Right lobe of liver (tissue), 4 donors: ENCODE data around the gene CDC7.
"Not testable (repeated sequence)": the region's sequence is repeated elsewhere in the genome, so short reads cannot be mapped to it uniquely, and the experiment has no call there.

Experiments used
- POLR2A ChIP-seq: fragments of 450-650 bp; IDR thresholded peaks from one replicate; pipeline ENCODE4 v1.6.1; 2017; ENCODE audit warnings: antibody characterized with exemption, mild to moderate bottlenecking
- TF ChIP-seq, protein P1 (sequence below), 4 donors: fragments of 200-600 bp in 3 of 4; fragments of 450-650 bp in 1 of 4; IDR thresholded peaks; one replicate each; pipeline versions ENCODE4 v1.5.1 to v1.8.0; 2016 to 2022; ENCODE audit warnings: antibody characterized with exemption in 4 of 4, mild to moderate bottlenecking in 2 of 4
- donor health status: DM: no; HTN: no; CAD: no.
- donor health status: DM: no; HTN: no; CAD: no.
- donor health status: DM: no; HTN: yes; CAD: no.

GRCh38 chr1:91516605-91517004 is 16.0 kb downstream of the CDC7 start:
- TF ChIP-seq, protein P1, sequence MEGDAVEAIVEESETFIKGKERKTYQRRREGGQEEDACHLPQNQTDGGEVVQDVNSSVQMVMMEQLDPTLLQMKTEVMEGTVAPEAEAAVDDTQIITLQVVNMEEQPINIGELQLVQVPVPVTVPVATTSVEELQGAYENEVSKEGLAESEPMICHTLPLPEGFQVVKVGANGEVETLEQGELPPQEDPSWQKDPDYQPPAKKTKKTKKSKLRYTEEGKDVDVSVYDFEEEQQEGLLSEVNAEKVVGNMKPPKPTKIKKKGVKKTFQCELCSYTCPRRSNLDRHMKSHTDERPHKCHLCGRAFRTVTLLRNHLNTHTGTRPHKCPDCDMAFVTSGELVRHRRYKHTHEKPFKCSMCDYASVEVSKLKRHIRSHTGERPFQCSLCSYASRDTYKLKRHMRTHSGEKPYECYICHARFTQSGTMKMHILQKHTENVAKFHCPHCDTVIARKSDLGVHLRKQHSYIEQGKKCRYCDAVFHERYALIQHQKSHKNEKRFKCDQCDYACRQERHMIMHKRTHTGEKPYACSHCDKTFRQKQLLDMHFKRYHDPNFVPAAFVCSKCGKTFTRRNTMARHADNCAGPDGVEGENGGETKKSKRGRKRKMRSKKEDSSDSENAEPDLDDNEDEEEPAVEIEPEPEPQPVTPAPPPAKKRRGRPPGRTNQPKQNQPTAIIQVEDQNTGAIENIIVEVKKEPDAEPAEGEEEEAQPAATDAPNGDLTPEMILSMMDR (IDR thresholded peaks at IDR 0.05) = not testable (repeated sequence)
- TF ChIP-seq POLR2A = not testable (repeated sequence)
